ENCODE measurements around the gene TNRC18.

The TNRC18 gene

DNA sequence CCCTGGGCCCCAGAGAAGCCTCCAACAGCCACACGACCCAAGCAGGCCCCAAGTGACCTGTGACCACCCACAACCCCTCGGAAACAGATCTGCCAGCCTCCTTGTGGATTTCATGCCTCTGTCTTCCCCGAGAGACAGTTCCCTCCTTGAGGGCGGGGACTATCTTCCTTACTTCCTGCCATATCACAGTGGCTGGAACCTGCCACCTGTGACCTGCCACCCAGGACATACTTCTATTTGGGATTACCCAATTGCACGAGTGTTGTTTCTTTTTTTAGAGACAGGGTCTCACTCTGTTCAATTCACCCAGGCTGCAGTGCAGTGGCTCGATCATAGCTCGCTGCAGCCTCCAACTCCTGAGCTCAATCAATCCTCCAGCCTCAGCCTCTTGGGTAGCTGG is 25.9 kb downstream of the TNRC18 start:
- Histone ChIP-seq H3K56ac (ENCODE audit: low read length) (no peak overlapping the region), H2BK15ac (replicated peaks; ENCODE audit: low read depth) (no peak overlapping the region), H3K18ac (ENCODE audit: low read length) (no peak overlapping the region), H3K79me1 (ENCODE audit: low read length) (peaks cover 6% of the 10 kb centered on the region), H3K9ac (ENCODE audit: low read length) (no peak overlapping the region), H3K4me1 (ENCODE audit: control insufficient read depth, low read depth, low read length) (no peaks in the 10 kb centered on the region), H4K8ac (ENCODE audit: low read depth, low read length) (no peak overlapping the region), H3K4me3 (ENCODE audit: low read length) (no peak overlapping the region), H3K27me3 (ENCODE audit: insufficient read depth, low read length, poor library complexity) (no peaks in the 10 kb centered on the region), H3K23ac (ENCODE audit: low read length) (no peak overlapping the region), H2BK5ac (ENCODE audit: low read length) (no peak overlapping the region), H2AK5ac (ENCODE audit: low read length) (no peak overlapping the region), H3K79me2 (ENCODE audit: control insufficient read depth, insufficient read depth, low read length) (peaks cover 2% of the 10 kb centered on the region), H3K36me3 (ENCODE audit: control insufficient read depth, insufficient read depth, low read length) (peaks cover 4% of the 10 kb centered on the region), H3K4me2 (ENCODE audit: low read length) (no peak overlapping the region), H3K4ac (ENCODE audit: low read depth, low read length) (no peak overlapping the region), H2BK120ac (ENCODE audit: low read depth, low read length) (no peak overlapping the region), H4K5ac (ENCODE audit: low read length) (no peak overlapping the region), H3K27ac (ENCODE audit: low read depth, low read length) (no peak overlapping the region)
- DNase-seq, result peak; percentile 42
- no CpG with 5 or more reads among the region's 7 CpGs for WGBS (ENCODE audit: extremely low coverage, insufficient coverage, low lambda C conversion rate)

DNA sequence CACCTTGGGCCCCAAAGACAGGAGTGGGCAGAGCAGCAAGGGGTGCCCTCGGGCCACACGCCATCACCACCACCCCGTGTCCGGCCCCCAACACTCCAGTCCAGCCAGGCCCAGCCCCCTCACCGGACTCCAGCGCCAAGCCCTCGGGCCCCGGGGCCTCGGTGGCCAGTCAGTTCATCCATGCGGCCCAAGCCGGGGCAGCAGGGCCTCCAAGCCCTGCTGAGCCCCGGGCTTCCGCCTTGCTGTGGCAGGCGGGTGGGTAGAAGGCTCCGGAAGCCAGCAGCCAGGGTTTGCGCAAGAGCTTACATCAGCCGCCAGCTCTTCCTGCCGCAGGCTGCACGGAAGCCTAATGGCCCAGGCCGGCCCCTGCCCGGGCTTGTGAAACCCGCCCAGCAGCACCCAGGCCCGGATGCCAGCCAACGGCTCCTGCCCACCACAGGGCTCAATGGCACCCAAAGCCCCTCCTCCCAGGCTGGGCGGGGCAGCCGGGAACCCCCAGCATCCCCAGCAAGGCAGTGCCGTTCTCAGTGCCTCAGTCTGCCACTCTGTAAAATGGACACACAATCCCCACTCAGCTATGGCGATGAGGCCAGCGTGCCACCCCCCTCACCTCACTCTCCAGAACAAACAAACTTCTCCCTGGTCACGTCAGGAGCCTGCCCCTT is 26.5 kb downstream of the TNRC18 start:
- H3K56ac ChIP-seq (ENCODE audit: low read length), result no peak overlapping the region
- H3K4ac ChIP-seq (ENCODE audit: low read depth, low read length), result no peak overlapping the region
- no peak overlapping the region for H4K5ac ChIP-seq (ENCODE audit: low read length)
- H3K4me3 ChIP-seq (ENCODE audit: low read length), result no peak overlapping the region
- no peaks in the 10 kb centered on the region for H3K4me1 ChIP-seq (ENCODE audit: control insufficient read depth, low read depth, low read length)
- no peak overlapping the region for H3K4me2 ChIP-seq (ENCODE audit: low read length)
- H3K79me2 ChIP-seq (ENCODE audit: control insufficient read depth, insufficient read depth, low read length), result peaks cover 2% of the 10 kb centered on the region
- no peak overlapping the region for H2BK120ac ChIP-seq (ENCODE audit: low read depth, low read length)
- no peak overlapping the region for H2BK5ac ChIP-seq (ENCODE audit: low read length)
- no peak overlapping the region for H3K18ac ChIP-seq (ENCODE audit: low read length)
- no peaks in the 10 kb centered on the region for H3K27me3 ChIP-seq (ENCODE audit: insufficient read depth, low read length, poor library complexity)
- no peak overlapping the region for H2BK15ac ChIP-seq (replicated peaks; ENCODE audit: low read depth)
- peaks cover 4% of the 10 kb centered on the region for H3K36me3 ChIP-seq (ENCODE audit: control insufficient read depth, insufficient read depth, low read length)
- no peak overlapping the region for H4K8ac ChIP-seq (ENCODE audit: low read depth, low read length)
- peak; percentile 44 for DNase-seq
- no peak overlapping the region for H3K9ac ChIP-seq (ENCODE audit: low read length)
- peaks cover 6% of the 10 kb centered on the region for H3K79me1 ChIP-seq (ENCODE audit: low read length)
- WGBS (ENCODE audit: extremely low coverage, insufficient coverage, low lambda C conversion rate), result no CpG with 5 or more reads among the region's 30 CpGs
- H2AK5ac ChIP-seq (ENCODE audit: low read length), result no peak overlapping the region
- H3K23ac ChIP-seq (ENCODE audit: low read length), result no peak overlapping the region
- H3K27ac ChIP-seq (ENCODE audit: low read depth, low read length), result peak overlapping the region; percentile 16

DNA sequence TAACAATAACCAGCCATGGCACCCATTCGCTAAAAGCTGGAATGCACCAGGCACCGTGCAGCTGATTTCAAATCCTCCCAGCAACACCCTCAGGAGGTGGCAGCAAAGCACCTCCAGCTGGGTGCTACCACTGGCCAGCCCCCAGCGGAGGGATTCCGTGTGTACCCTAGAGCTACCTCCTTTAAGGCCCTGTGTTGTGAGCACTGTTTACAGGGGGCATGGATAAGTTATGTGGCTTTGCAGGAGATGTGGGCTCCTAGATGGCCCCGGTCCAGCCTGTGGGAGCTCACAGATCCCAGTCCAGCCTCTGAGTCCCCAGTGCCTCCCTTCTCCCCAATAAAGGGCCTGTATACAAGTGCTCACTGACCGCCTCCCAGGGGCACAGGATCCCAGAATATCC is 27.1 kb downstream of the TNRC18 start:
- H3K36me3 ChIP-seq (ENCODE audit: control insufficient read depth, insufficient read depth, low read length), result peaks cover 4% of the 10 kb centered on the region
- no peak overlapping the region for H2AK5ac ChIP-seq (ENCODE audit: low read length)
- no peak overlapping the region for H3K27ac ChIP-seq (ENCODE audit: low read depth, low read length)
- no peak overlapping the region for H3K4me2 ChIP-seq (ENCODE audit: low read length)
- H3K4me1 ChIP-seq (ENCODE audit: control insufficient read depth, low read depth, low read length), result no peaks in the 10 kb centered on the region
- no peak overlapping the region for H3K23ac ChIP-seq (ENCODE audit: low read length)
- H2BK15ac ChIP-seq (replicated peaks; ENCODE audit: low read depth), result no peak overlapping the region
- peaks cover 6% of the 10 kb centered on the region for H3K79me1 ChIP-seq (ENCODE audit: low read length)
- no peak overlapping the region for H4K5ac ChIP-seq (ENCODE audit: low read length)
- H3K4ac ChIP-seq (ENCODE audit: low read depth, low read length), result no peak overlapping the region
- H2BK5ac ChIP-seq (ENCODE audit: low read length), result no peak overlapping the region
- no peak for DNase-seq
- H4K8ac ChIP-seq (ENCODE audit: low read depth, low read length), result no peak overlapping the region
- no CpG with 5 or more reads among the region's 6 CpGs for WGBS (ENCODE audit: extremely low coverage, insufficient coverage, low lambda C conversion rate)
- no peak overlapping the region for H3K18ac ChIP-seq (ENCODE audit: low read length)
- no peak overlapping the region for H2BK120ac ChIP-seq (ENCODE audit: low read depth, low read length)
- peaks cover 2% of the 10 kb centered on the region for H3K79me2 ChIP-seq (ENCODE audit: control insufficient read depth, insufficient read depth, low read length)
- no peaks in the 10 kb centered on the region for H3K27me3 ChIP-seq (ENCODE audit: insufficient read depth, low read length, poor library complexity)
- no peak overlapping the region for H3K4me3 ChIP-seq (ENCODE audit: low read length)
- H3K9ac ChIP-seq (ENCODE audit: low read length), result no peak overlapping the region
- H3K56ac ChIP-seq (ENCODE audit: low read length), result no peak overlapping the region

DNA sequence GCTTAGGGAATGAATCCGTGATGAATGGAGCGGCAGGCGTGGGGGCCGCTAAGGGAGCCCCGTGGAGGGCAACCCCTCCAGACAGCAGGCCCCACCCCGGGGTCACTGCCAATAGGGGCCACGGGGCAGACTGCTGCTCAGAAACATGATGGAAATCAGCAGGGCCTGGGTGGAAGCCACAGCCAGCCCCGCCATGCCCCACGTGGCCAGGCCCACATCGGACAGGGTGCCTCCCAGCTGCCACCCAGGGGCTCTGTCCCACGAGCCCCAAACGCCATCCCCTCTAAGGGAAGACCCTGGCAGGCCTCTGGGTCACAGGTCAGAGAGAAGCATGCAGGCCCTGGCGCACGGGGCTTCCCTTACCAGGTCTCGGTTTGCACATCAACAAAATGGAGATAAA is 28.4 kb downstream of the TNRC18 start:
- H3K79me2 ChIP-seq (ENCODE audit: control insufficient read depth, insufficient read depth, low read length), result peaks cover 2% of the 10 kb centered on the region
- no CpG with 5 or more reads among the region's 15 CpGs for WGBS (ENCODE audit: extremely low coverage, insufficient coverage, low lambda C conversion rate)
- no peak overlapping the region for H3K56ac ChIP-seq (ENCODE audit: low read length)
- no peaks in the 10 kb centered on the region for H3K27me3 ChIP-seq (ENCODE audit: insufficient read depth, low read length, poor library complexity)
- no peaks in the 10 kb centered on the region for H3K4me1 ChIP-seq (ENCODE audit: control insufficient read depth, low read depth, low read length)
- no peak overlapping the region for H3K4me3 ChIP-seq (ENCODE audit: low read length)
- H3K4me2 ChIP-seq (ENCODE audit: low read length), result no peak overlapping the region
- no peak overlapping the region for H2BK120ac ChIP-seq (ENCODE audit: low read depth, low read length)
- H3K27ac ChIP-seq (ENCODE audit: low read depth, low read length), result no peak overlapping the region
- H2BK5ac ChIP-seq (ENCODE audit: low read length), result no peak overlapping the region
- H3K18ac ChIP-seq (ENCODE audit: low read length), result no peak overlapping the region
- no peak overlapping the region for H2AK5ac ChIP-seq (ENCODE audit: low read length)
- peaks cover 6% of the 10 kb centered on the region for H3K79me1 ChIP-seq (ENCODE audit: low read length)
- DNase-seq, result no peak
- H3K4ac ChIP-seq (ENCODE audit: low read depth, low read length), result no peak overlapping the region
- no peak overlapping the region for H4K5ac ChIP-seq (ENCODE audit: low read length)
- peaks cover 4% of the 10 kb centered on the region for H3K36me3 ChIP-seq (ENCODE audit: control insufficient read depth, insufficient read depth, low read length)
- no peak overlapping the region for H4K8ac ChIP-seq (ENCODE audit: low read depth, low read length)
- no peak overlapping the region for H2BK15ac ChIP-seq (replicated peaks; ENCODE audit: low read depth)
- no peak overlapping the region for H3K9ac ChIP-seq (ENCODE audit: low read length)
- H3K23ac ChIP-seq (ENCODE audit: low read length), result no peak overlapping the region

DNA sequence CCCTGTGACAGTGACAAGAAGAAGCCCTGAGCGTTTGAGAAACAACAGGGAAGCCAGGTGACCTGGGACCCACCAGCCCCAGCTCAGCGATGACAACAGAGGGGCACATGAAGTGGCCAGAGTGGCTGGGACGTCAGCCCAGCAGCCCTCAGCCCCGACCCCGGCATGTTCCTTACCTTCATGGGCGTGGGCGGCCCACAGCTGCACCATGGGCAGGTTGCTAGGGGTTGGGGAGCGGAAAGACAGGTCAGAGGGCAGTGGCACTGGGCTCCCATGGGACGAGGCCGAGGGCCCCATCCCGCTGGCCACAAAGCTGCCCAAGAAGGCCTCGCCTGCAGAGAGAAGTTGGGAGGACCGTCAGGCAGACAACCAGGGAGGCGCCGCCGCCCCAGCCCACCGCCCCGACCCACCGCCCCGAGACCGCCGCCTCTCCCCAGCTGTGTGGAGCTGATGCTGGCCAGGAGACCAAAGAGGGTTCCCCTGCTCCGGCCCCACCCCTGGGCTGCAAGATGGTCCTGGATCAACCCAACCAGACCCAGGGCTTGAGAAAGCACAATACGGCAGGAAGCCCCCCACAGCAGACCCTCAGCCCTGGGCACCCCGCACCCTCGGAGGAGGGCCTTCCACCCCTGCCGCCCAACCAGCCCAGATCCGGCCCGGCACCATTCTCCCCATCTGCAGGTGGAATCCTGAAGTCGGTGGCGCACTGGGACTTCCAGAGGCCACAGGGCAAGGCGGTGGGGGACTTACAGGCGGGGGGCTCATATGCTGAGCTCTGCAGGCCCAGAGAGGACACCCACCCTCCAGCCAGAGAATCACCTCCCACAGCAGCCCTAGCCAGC is 29.1 kb downstream of the TNRC18 start:
- Histone ChIP-seq H2BK120ac (ENCODE audit: low read depth, low read length) (no peak overlapping the region), H4K8ac (ENCODE audit: low read depth, low read length) (no peak overlapping the region), H3K4me2 (ENCODE audit: low read length) (no peak overlapping the region), H3K4me3 (ENCODE audit: low read length) (no peak overlapping the region), H3K4ac (ENCODE audit: low read depth, low read length) (no peak overlapping the region), H3K36me3 (ENCODE audit: control insufficient read depth, insufficient read depth, low read length) (peaks cover 4% of the 10 kb centered on the region), H2BK5ac (ENCODE audit: low read length) (no peak overlapping the region), H3K27me3 (ENCODE audit: insufficient read depth, low read length, poor library complexity) (no peaks in the 10 kb centered on the region), H3K23ac (ENCODE audit: low read length) (no peak overlapping the region), H3K79me1 (ENCODE audit: low read length) (peaks cover 6% of the 10 kb centered on the region), H3K18ac (ENCODE audit: low read length) (no peak overlapping the region), H3K79me2 (ENCODE audit: control insufficient read depth, insufficient read depth, low read length) (peaks cover 2% of the 10 kb centered on the region), H2AK5ac (ENCODE audit: low read length) (no peak overlapping the region), H3K9ac (ENCODE audit: low read length) (no peak overlapping the region), H2BK15ac (replicated peaks; ENCODE audit: low read depth) (no peak overlapping the region), H3K56ac (ENCODE audit: low read length) (no peak overlapping the region), H4K5ac (ENCODE audit: low read length) (no peak overlapping the region), H3K4me1 (ENCODE audit: control insufficient read depth, low read depth, low read length) (no peaks in the 10 kb centered on the region), H3K27ac (ENCODE audit: low read depth, low read length) (no peak overlapping the region)
- no CpG with 5 or more reads among the region's 33 CpGs for WGBS (ENCODE audit: extremely low coverage, insufficient coverage, low lambda C conversion rate)
- DNase-seq, result no peak
